ENCODE data around the gene RAB43. TPM values are rescaled to one million over a fixed set of nuclear protein-coding genes. Genes with fewer than 3 reads are reported as not detected.
A peak's percentile ranks its signal among the peaks of the same experiment; 100 is the strongest.

RAB43 gene
- total and polyA plus RNA-seq, 4 donors: 3.5 to 25.4 (median 17.1) TPM

GRCh38 chr3:129126726-129127280, 5.2 kb upstream of the RAB43 start:
- Histone ChIP-seq H3K36me3 (ENCODE audit: control insufficient read depth in 1 of 2, insufficient read depth in 2 of 2, low read length in 1 of 2) (peaks cover 1 to 6% of the 10 kb centered on the region in 2 donors), H3K27me3 (ENCODE audit: control insufficient read depth in 1 of 2, insufficient read depth in 2 of 2, low read length in 1 of 2) (no peaks in the 10 kb centered on the region), H3K27ac (ENCODE audit: low read depth in 1 of 2, low read length in 2 of 2) (no peak overlapping the region), H3K4me1 (ENCODE audit: control insufficient read depth in 1 of 2, insufficient read depth in 2 of 2, low read length in 2 of 2) (no peaks in the 10 kb centered on the region), H3K9me3 (ENCODE audit: control insufficient read depth, low read length) (no peaks in the 10 kb centered on the region), H3K4me3 (ENCODE audit: low read length in 2 of 2) (no peak overlapping the region)
- DNase-seq (no peak), ATAC-seq (ENCODE audit: low FRiP score) (no peak)
- 82 to 85% methylated on average over 9 of the region's 9 CpGs for WGBS, 2 donors
- intact Hi-C loops (cut with DNase I): no loop called here

GRCh38 chr3:129123314-129124060, 1.9 kb upstream of the RAB43 start:
- Histone ChIP-seq H3K36me3 (ENCODE audit: control insufficient read depth in 1 of 2, insufficient read depth in 2 of 2, low read length in 1 of 2) (no peaks in the 10 kb centered on the region), H3K4me1 (ENCODE audit: control insufficient read depth in 1 of 2, insufficient read depth in 2 of 2, low read length in 2 of 2) (no peaks in the 10 kb centered on the region), H3K27me3 (ENCODE audit: control insufficient read depth in 1 of 2, insufficient read depth in 2 of 2, low read length in 1 of 2) (no peaks in the 10 kb centered on the region), H3K9me3 (ENCODE audit: control insufficient read depth, low read length) (no peaks in the 10 kb centered on the region), H3K27ac (ENCODE audit: low read depth in 1 of 2, low read length in 2 of 2) (no peak overlapping the region), H3K4me3 (ENCODE audit: low read length in 2 of 2) (no peak overlapping the region)
- intact Hi-C loops (cut with DNase I): loop anchor here in 1 of 2 donors (5.0 kb wide), 1 partner anchor 71 kb away; no protein-coding TSS in a partner anchor
- no peak for ATAC-seq (ENCODE audit: low FRiP score)
- WGBS, 2 donors: 67 to 71% methylated on average over 5 of the region's 5 CpGs
- no peak for DNase-seq

- Histone ChIP-seq H3K4me1 (ENCODE audit: control insufficient read depth in 1 of 2, insufficient read depth in 2 of 2, low read length in 2 of 2) (no peaks in the 10 kb centered on the region), H3K27me3 (ENCODE audit: control insufficient read depth in 1 of 2, insufficient read depth in 2 of 2, low read length in 1 of 2) (no peaks in the 10 kb centered on the region), H3K4me3 (ENCODE audit: low read length in 2 of 2) (no peak overlapping the region), H3K27ac (ENCODE audit: low read depth in 1 of 2, low read length in 2 of 2) (peak overlapping the region; percentile 38 to 85), H3K9me3 (ENCODE audit: control insufficient read depth, low read length) (no peaks in the 10 kb centered on the region), H3K36me3 (ENCODE audit: control insufficient read depth in 1 of 2, insufficient read depth in 2 of 2, low read length in 1 of 2) (no peaks in the 10 kb centered on the region)
- ATAC-seq (ENCODE audit: low FRiP score) (no peak), DNase-seq (no peak)
- intact Hi-C loops (cut with DNase I): loop anchor here in 1 of 2 donors (5.0 kb wide), 1 partner anchor 70 kb away; no protein-coding TSS in a partner anchor
- 31% methylated on average over 18 of the region's 18 CpGs for WGBS, 2 donors
These were observed 908 bp upstream of the RAB43 start for GRCh38 chr3:129122412-129123011.

- peak overlapping the region; percentile 75 to 78 for H3K4me3 ChIP-seq (ENCODE audit: low read length in 2 of 2)
- H3K27ac ChIP-seq (ENCODE audit: low read depth in 1 of 2, low read length in 2 of 2): peak overlapping the region; percentile 30 to 76
- no peaks in the 10 kb centered on the region for H3K36me3 ChIP-seq (ENCODE audit: control insufficient read depth in 1 of 2, insufficient read depth in 2 of 2, low read length in 1 of 2)
- H3K4me1 ChIP-seq (ENCODE audit: control insufficient read depth in 1 of 2, insufficient read depth in 2 of 2, low read length in 2 of 2): no peaks in the 10 kb centered on the region
- DNase-seq (peak; percentile 56 to 78), ATAC-seq (ENCODE audit: low FRiP score) (peak; percentile 48)
- intact Hi-C loops (cut with DNase I): loop anchor here in 1 of 2 donors (5.0 kb wide), 1 partner anchor 69 kb away; no protein-coding TSS in a partner anchor
- H3K9me3 ChIP-seq (ENCODE audit: control insufficient read depth, low read length): no peaks in the 10 kb centered on the region
- H3K27me3 ChIP-seq (ENCODE audit: control insufficient read depth in 1 of 2, insufficient read depth in 2 of 2, low read length in 1 of 2): no peaks in the 10 kb centered on the region
- 0 to 1% methylated on average over 58 to 80 of the region's 80 CpGs for WGBS, 2 donors
These were observed 400 bp downstream of the RAB43 start for GRCh38 chr3:129121016-129121791.

GRCh38 chr3:129120254-129121004, 1.2 kb downstream of the RAB43 start:
- Histone ChIP-seq H3K9me3 (ENCODE audit: control insufficient read depth, low read length) (no peaks in the 10 kb centered on the region), H3K4me1 (ENCODE audit: control insufficient read depth in 1 of 2, insufficient read depth in 2 of 2, low read length in 2 of 2) (no peaks in the 10 kb centered on the region), H3K27ac (ENCODE audit: low read depth in 1 of 2, low read length in 2 of 2) (peak overlapping the region; percentile 61 to 76), H3K4me3 (ENCODE audit: low read length in 2 of 2) (peak overlapping the region; percentile 75 to 78), H3K36me3 (ENCODE audit: control insufficient read depth in 1 of 2, insufficient read depth in 2 of 2, low read length in 1 of 2) (no peaks in the 10 kb centered on the region), H3K27me3 (ENCODE audit: control insufficient read depth in 1 of 2, insufficient read depth in 2 of 2, low read length in 1 of 2) (no peaks in the 10 kb centered on the region)
- intact Hi-C loops (cut with DNase I): loop anchor here in 1 of 2 donors (5.0 kb wide), 1 partner anchor 68 kb away; no protein-coding TSS in a partner anchor
- DNase-seq (peak; percentile 94 to 95), ATAC-seq (ENCODE audit: low FRiP score) (peak; percentile 82)
- 0% methylated on average over 18 of the region's 18 CpGs for WGBS, 2 donors

GRCh38 chr3:129119365-129120100, 2.1 kb downstream of the RAB43 start:
- Histone ChIP-seq H3K4me3 (ENCODE audit: low read length in 2 of 2) (no peak overlapping the region), H3K4me1 (ENCODE audit: control insufficient read depth in 1 of 2, insufficient read depth in 2 of 2, low read length in 2 of 2) (no peaks in the 10 kb centered on the region), H3K27me3 (ENCODE audit: control insufficient read depth in 1 of 2, insufficient read depth in 2 of 2, low read length in 1 of 2) (no peaks in the 10 kb centered on the region), H3K9me3 (ENCODE audit: control insufficient read depth, low read length) (no peaks in the 10 kb centered on the region), H3K27ac (ENCODE audit: low read depth in 1 of 2, low read length in 2 of 2) (no peak overlapping the region), H3K36me3 (ENCODE audit: control insufficient read depth in 1 of 2, insufficient read depth in 2 of 2, low read length in 1 of 2) (no peaks in the 10 kb centered on the region)
- ATAC-seq (ENCODE audit: low FRiP score): no peak
- 22 to 25% methylated on average over 13 of the region's 13 CpGs for WGBS, 2 donors
- DNase-seq: no peak
- intact Hi-C loops (cut with DNase I): loop anchor here in 1 of 2 donors (5.0 kb wide), 1 partner anchor 67 kb away; no protein-coding TSS in a partner anchor

- DNase-seq: no peak
- no peaks in the 10 kb centered on the region for H3K9me3 ChIP-seq (ENCODE audit: control insufficient read depth, low read length)
- ATAC-seq (ENCODE audit: low FRiP score): no peak
- no peaks in the 10 kb centered on the region for H3K27me3 ChIP-seq (ENCODE audit: control insufficient read depth in 1 of 2, insufficient read depth in 2 of 2, low read length in 1 of 2)
- WGBS, 2 donors: 73 to 75% methylated on average over 5 of the region's 5 CpGs
- H3K4me1 ChIP-seq (ENCODE audit: control insufficient read depth in 1 of 2, insufficient read depth in 2 of 2, low read length in 2 of 2): no peaks in the 10 kb centered on the region
- intact Hi-C loops (cut with DNase I): no loop called here
- no peaks in the 10 kb centered on the region for H3K36me3 ChIP-seq (ENCODE audit: control insufficient read depth in 1 of 2, insufficient read depth in 2 of 2, low read length in 1 of 2)
- no peak overlapping the region for H3K4me3 ChIP-seq (ENCODE audit: low read length in 2 of 2)
- H3K27ac ChIP-seq (ENCODE audit: low read depth in 1 of 2, low read length in 2 of 2): no peak overlapping the region
These were observed 2.9 kb downstream of the RAB43 start for GRCh38 chr3:129118745-129119144.
